HG03280 (cell line): Measurements from ENCODE around the gene TCF4.

ENCODE experiments used
- ATAC-seq: cut with Tn5 transposase; IDR thresholded peaks from one replicate; pipeline ENCODE4 v1.9.1; 2021; ENCODE audit warnings: mild to moderate bottlenecking, moderate library complexity; ENCODE audit not compliant: unreplicated experiment

The TCF4 gene

DNA sequence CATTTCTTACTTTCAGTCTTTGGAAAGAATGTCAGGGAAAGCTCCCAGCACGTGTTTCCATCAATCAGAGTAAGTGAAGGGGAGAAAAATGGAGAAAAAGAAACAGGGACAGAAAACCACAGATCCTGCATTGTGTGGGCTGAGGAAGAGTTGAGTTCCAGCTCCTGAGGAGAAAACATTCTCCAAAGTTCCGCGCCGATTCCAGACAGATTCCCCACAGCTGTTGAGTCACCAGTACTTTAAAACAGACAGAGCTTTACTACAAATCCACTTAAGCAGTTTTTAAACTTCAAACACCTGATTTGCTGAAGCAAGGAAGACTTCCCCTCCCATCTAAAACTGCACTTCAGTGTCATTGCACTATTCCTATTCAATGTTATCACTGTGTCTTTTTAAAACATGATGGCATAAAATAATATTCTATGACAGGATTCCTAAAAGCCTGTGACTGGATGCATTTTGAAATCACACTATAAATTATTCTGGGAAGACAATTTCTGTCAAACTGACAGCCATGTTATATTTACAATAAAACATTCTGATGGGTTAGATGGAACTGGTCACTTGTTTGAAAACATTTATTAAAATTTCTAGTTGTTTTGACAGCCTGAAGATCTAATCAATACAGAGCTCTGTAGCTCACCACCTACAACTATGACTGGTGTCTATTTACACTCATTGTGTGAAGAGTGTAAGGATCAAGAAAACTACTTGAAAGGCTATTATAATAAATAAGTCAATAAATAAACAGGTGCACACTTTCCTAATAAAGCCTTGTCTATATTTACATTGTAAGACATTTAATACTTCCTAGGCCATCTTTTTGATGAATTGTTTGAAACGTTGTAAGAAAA lies 40.9 kb downstream of the TCF4 start:
- no peak for ATAC-seq

DNA sequence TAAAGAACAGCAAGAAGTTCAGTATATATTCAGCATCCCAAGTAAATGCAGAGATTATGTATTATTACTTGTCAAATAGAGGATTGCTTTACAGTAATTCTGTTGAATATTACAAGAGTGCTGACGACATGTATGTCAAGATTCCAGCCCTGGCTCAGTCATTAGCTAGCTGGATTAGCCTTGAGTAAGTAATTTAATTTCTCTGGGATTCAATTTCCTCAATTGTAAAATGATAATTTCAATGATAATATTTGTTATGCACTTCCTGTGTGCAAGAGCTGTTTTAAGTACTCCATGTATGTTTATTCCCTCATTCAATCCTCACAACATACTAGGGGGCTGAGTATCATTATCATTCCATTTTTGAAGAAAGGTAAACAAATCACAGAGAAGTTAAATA lies 44.0 kb downstream of the TCF4 start:
- ATAC-seq = no peak

DNA sequence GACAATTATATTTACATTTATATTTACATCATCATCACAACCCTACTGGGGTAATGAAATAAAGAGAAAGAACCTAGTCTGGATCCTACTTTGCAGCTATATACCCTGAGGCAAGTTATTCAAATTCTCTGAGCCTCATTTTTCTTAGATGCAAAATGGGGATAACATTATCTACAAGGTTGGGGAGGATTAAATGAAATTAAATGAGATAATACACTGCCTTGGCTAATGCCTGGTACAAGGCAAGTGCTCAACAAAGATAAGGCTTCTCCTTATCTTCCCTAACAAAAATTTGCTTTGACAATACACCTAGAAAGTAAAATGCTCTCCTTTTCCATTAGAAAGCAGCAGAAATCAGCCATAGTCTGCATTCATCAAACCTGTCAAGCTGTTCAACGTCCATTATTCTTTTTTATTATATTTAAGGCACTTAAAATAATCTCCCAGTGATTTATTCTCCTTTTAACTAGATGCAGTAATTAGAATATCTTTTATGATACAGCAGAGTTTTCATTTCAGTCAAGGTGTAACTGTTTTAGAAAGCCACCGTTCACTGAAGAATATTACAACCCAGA lies 44.8 kb downstream of the TCF4 start:
- ATAC-seq = no peak

DNA sequence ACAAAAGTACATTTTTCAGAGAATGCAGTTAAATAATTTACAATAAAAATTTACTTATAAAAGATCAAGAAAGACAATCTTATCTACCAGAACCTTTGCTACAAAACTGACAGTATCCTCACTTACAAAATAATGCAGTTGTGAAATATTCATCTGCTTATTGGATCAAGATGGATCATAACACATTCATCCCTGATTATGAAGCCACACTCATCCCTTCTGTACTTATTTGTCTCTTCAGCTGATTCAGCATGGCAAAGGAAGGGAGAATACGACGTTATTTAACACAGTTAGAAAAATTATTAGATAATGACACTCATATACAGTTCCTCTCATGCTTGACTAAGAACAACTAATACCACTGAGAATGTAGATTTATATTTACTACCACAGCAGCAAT lies 46.4 kb downstream of the TCF4 start:
- ATAC-seq = no peak

DNA sequence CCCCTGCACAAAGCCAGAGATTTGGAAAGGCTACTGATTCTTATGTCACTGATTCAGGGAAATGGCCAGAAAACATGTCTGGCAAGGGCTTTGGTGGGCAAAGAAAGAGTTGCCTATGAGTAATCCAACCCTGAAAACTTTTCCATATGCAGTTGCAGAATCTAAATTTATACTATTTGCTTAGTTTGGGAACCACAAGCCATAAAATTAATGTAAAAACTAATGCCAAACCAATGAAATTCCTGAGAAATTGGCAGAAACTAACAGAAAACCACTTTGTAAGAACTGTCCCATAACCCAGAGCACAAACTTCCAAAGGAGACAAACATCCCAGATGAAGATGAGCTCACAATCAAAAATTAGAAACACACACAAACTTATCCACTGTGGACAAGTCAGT lies 48.8 kb downstream of the TCF4 start:
- ATAC-seq = no peak

DNA sequence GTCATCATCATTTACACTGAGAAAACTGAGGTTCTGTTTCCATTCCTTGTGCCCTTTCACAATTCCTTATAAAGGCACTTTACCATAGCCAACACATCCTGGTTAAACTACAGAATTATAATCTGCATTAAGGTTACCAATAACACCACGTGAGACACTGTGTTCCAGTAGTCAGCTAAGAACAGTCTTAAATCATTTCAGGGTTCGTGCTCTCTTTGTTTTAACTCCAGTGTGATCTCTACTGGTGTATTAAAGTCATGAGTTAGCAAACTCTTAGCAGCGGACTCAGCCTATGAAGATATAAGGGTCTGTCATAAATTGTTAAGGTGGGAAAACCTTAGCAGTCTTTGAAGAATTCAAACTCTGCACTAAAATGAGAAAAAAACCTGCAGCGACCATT lies 53.0 kb downstream of the TCF4 start:
- ATAC-seq = no peak

DNA sequence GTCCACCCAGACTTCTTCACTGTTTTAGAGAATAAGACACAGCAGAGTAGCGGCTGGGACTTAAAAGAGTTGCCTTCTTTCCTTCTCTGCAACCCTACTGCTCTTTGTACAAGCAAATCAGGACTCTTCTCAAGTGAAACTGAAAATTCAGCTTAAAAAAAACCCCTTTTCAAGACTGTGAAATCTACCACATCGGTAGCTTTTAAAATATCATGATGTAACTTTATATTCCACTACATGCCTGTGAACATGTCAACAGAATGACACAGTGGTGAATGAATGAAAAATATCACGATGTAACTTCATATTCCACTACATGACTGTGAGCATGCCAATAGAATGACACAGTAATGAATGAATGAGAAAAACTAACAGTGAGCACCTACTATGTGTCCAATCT lies 53.4 kb downstream of the TCF4 start:
- no peak for ATAC-seq

DNA sequence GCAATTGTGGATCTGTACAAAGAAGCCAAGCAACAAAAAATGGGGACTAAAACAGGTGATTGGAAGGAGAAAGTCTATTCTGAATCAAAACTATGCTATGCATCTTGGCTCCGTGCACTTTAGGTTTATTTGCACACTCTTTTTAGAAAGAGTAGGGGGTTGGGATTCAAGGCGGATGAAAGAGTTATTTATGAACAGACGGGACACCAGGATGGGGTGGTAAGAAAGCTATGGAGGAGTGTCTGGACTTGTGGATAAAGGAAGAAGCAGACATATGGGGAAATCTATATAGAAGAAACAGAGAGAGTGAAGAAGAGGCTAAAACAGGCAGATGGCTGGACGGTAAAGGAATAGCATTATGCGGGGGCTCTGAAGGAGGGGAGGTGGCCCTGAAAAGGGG lies 57.8 kb downstream of the TCF4 start:
- ATAC-seq = no peak

DNA sequence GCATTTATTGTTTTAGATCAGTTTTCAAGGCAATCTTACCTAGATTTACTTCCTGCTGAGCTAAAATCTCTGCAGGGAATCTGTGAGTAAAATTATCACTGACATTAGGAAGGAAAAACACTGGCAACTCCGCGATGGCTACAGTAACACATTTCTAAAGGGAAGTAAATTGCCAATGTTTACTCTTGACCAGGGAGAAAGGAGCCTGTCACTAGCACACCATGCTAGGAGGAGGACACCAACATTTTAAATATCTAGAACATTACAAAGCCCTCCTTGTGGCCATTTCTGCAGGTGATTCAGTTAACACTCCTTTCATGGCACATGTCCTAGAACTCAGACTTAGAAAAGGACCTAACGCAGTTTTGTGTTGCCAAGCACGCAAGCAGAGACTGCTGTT lies 58.4 kb downstream of the TCF4 start:
- ATAC-seq = no peak

DNA sequence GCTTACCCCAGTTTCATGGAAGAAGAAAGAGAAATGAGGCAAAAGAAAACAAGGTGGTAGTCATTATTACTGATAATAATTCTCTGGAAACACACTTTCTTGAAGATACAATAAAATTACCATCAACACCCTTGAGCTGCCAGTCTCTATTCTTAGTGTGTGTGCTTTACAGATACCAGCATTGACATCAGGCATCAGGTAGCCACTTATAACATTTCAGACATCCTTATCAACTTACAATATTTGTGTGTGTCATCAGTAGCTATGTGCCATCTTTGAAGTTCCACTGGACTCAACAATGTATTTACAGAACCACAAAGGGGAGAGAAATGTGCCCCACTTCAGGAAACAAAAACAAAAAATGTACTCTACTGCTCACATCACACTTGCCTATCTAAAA lies 62.1 kb downstream of the TCF4 start:
- ATAC-seq = no peak

DNA sequence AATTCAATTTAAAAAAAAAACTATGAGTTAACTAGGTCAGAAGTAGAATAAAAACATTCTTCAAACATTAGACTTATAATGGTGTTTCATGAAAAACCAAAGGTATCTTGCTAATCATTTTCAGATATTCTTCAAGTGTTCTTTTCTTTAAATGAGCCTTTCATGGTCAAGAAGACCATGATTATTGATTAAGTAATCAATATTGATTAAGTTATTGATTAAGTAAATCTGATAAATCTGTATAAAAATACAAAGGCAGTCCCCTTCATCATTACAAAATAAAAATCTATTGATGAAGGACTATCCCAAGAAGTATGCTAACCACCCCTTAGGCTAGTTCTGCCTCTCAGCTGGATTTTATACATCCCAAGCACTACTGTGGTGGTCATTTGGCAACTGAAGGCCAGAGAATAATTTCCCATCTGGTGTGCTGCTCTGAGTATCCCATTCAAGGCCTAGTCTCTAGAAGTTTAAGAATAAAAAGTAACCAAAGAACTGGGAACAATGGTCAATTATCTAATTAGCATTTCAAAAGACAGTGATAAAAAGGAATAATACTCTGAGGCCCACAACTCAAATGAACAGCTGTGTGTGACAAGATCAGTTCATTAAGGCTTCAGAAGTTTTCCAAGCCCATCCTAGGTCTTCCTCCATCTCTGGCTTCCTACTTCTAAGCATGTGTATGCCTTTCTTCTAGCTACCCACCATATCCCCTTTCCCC lies 63.5 kb downstream of the TCF4 start:
- ATAC-seq = no peak

DNA sequence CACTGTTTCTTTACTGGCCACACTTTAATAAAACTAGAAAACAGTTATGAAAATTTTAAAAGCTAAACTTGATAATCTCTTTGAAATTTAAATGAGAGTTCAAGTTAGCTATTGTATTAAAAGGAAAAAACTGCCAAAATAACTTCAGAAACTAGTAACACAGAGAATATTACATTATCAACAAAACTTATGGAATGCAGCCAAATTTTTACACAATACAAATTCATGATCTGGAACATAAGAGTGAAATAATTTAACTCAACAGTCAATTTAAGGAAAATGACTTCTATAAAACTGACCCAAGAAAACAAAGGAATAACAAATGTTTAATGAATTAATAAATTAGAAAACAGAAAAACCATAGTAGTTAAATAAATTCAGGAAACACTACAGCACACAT lies 65.0 kb downstream of the TCF4 start:
- ATAC-seq = no peak

DNA sequence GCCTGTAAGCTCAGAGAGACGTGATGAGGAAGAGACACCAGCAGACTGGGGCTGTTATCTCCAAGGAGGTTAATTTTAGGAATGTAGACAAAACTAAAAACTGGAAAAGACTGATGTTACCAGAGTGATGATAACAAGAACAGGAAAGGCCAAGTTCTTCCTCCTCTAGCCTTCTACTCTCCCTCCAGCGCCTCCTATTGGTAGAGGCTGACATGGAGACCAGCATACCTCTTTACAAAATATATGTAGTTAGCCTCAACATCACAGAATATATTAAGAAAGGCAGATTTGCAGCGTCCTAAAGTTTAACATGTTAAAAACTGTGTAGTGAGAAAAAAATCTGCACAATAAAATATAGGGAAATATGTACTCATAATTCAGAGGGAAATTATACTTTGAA lies 66.0 kb downstream of the TCF4 start:
- peak; percentile 70 for ATAC-seq

DNA sequence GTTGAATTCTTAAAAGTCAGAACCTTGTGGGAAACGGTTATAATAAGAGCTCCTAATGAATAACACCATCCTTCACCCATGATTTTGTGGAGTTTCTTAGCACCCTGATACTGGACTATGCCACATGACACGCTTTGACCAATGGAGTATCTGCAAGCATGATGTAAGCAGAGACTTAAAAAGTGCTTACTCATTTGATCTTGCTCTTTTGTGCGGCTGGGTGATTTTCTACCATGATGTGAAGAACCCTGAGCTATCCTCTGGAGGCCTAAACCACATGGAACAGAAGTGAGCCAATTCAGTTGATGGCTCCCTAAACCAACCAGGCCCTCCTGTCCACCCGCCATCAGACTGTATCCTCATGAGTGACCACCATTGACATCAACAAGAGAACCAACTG lies 70.9 kb downstream of the TCF4 start:
- no peak for ATAC-seq

DNA sequence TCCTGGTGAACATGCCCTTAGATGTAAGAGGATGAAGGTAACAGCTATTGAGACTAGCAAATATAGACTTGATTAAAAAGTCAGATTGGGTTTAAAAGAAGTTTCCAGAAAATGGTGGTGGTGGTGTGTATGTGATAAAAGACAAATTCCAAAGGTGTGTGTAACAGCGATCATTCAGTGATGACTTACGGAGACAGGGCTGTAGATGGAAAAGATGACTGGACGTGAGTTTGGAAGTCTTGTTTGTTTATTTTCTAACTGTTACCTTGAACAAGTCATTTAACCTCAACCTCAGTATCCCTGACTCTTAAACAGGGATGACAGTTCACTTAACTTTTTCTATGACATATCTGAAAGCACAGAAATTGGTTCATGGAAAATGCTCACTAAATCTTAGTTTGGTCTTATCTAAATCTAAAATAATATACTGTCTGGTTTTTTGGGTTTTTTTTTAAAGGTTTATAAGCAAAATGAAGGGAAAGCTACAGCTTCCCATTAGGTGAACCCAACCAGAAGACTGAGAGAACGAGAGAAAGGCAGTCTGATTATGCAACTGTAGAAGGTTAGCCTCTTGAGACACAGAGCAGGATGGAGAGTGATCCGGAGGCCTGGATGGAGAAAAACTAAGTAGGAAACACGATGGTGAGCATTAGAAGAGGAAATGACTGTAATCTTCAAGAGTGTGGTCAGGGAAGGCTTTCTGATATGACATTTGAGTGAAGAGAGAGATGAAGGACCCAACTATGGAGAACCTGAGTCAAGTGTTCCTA lies 71.9 kb downstream of the TCF4 start:
- ATAC-seq = no peak

DNA sequence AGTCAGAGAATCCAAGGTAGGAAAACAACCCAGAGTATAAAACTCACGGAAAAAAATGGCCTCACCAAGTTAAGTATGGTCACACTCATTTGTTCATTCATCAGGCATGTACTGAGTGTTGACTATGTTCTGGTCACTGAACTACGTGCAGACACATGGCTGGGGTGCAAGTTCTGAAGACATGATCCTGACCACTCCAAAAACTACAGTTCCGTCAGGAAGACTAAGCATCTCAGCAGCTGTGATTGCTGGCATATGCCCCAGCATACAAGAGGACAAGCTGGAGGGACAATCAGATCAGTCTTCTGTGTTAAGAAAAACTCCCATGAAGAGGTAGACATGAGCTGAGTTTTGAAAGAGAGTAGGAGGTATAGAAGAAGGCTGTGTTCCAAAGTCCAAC lies 72.8 kb downstream of the TCF4 start:
- no peak for ATAC-seq

DNA sequence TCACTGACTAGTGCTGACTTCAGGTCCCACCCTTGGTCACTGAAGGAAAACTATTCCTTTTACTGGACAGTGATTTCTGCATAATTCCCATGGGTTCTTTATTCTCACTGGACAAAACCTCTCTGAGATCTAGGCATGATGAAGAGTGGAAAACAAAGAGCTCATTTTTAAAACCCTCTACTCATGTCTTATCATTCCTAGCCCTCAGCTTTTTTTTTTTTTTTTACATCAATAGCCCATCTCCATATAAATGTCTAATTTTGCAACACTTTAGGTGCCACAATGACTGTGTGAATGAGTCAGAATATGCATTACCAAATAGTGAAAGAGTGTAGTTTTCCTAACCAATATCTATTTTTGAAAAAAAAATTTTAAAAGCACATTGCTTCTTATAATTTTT lies 74.8 kb downstream of the TCF4 start:
- ATAC-seq = no peak

DNA sequence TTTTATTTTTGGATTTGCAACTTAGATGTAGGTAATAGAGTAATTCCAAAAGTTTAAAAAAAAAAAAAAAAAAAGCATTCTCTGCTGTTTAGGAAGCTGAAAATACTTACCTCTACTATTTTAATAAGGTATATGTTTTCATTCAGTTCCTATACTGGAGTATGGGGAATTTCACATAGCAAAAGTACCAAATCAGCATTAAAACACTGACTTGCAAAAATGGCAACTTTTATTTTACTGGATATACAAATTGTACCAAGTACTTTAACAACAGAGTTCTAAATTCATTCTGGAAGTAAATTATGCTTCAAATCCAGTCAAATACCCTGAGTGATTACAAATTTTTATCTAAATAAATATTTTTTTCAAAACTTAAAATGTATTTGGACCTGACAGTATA lies 76.7 kb downstream of the TCF4 start:
- ATAC-seq = no peak

DNA sequence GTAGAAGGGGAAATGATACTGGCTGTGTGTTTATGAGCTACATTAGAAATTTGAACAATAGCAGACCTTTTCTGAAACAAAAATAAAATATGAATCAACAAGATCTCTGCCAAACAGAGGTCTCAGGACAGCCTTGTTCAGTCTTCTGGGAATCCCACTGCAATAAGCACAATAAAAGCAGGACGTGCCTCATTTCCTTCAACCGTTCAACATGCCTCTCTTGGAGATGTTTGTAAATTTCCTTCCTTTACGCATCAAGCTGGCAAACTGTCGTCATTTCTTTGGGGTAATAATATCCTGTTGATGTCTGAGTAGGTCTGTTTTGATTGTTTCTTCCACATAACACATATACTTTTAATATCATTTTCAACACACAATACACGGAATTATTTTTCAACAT lies 77.2 kb downstream of the TCF4 start:
- ATAC-seq = no peak

DNA sequence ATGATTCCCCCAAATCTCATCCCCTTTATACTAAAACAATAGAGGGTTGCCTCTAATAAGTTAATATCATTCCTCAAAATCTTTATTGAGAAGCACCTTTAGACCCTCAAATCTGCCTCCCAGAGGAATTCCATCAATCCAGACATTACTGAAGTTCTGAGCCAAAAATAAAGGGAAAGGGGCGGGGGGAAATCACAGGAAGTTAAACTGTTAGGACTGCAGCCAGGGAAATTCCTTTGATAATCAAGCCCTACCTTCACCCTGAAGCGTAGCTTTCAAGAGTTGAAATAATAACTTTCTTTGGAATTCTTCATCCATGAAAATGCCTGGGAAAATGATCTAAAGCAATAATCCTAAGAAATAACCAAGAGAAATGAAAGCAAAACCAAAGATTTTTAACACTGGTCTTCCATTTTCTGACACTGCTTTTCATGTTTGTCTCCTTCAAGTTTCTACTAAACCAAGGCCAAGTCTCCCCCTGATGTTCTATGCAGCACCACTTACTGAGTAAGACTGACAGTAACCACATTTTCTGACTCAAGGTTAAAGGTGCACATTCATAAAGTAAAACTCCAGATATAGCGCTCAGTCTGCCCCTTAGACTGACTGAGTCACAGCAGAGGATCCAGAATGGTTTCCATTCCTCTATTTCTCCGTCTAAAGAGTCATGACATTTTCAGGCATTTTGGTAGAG lies 78.2 kb downstream of the TCF4 start:
- peak; percentile 95 for ATAC-seq

DNA sequence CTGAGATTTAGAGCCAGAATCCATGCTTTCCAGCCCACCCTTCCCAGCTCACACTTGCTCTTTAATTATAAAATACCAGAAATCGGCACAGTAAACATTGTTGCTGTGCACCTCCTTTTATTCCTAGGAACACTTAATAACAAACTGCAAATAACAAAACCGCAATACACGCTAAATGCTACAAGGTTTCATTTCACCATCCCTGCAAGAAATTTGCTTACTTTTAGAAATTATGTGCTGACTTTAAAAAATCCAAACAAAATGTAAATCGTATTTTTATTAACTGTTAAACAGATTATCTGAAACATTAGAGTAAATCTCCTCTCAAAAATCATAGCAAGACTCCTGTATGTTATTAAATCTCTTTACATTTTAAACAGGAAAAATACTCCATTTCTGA lies 79.3 kb downstream of the TCF4 start:
- no peak for ATAC-seq
